K562 (cell line): ENCODE data around the gene SLC15A3. TPM values are rescaled to one million over a fixed set of nuclear protein-coding genes. Genes with fewer than 3 reads are reported as not detected.

Experiments used
- ATAC-seq: fragments of 200-7000 bp; cut with Tn5 transposase; 3 replicates; pipeline ENCODE4 v1.9.1; 2020; ENCODE audit warnings: moderate library complexity
- BruUV-seq: library from RNA; stranded (reverse); fragments of 400-500 nt; replicated peaks from 2 replicates; lab custom pipeline; 2021; lab: Mats Ljungman, UMichigan
- CTCF ChIA-PET: fragments of 300-600 bp; formaldehyde crosslinking; extraction: SDS; loops from one replicate; lab custom pipeline; 2021; ENCODE audit warnings: low intra/inter-chr PET ratio; lab: Yijun Ruan, JAX
- POLR2A ChIA-PET: fragments of 300-600, 350-650 bp; sonication (Branson Sonifier 250); formaldehyde crosslinking; extraction: SDS; loops from one replicate; lab custom pipeline; 2021; ENCODE audit warnings: antibody characterized with exemption, inconsistent platforms; lab: Yijun Ruan, JAX
- DNase-seq, 4 experiments: peaks; one replicate each; pipeline versions ENCODE4 v3.0.0 to v3.0.0-alpha.2; 2011 to 2018; ENCODE audit warnings: low spot score in 3 of 4, mixed read lengths in 3 of 4; ENCODE audit errors: extremely low read depth in 1 of 4
- FAIRE-seq: peaks from 2 replicates; lab custom pipeline; 2011; peaks lifted over from hg19 to GRCh38; lab: Jason Lieb, UNC
- H2AFZ ChIP-seq: 2 replicates; pipeline ENCODE4 v1.6.0; 2011; ENCODE audit warnings: low read depth, low read length, control low read depth, inconsistent platforms
- H3K27ac ChIP-seq: fragments of 200-600 bp; 3 replicates; pipeline ENCODE4 v1.8.0; 2011; ENCODE audit warnings: low read depth, mild to moderate bottlenecking, control low read depth, inconsistent platforms, low read length, moderate library complexity, mixed read lengths; ENCODE audit errors: extremely low read depth
- H3K27me3 ChIP-seq, 2 experiments: fragments of 300-600 bp in 1 of 2; 2 replicates in 1 of 2; 3 replicates in 1 of 2; pipeline versions ENCODE4 v1.6.0 to v1.8.0; 2011; ENCODE audit warnings: inconsistent platforms in 2 of 2, low read length in 2 of 2, mild to moderate bottlenecking in 1 of 2, mixed read lengths in 1 of 2, moderate library complexity in 1 of 2; ENCODE audit not compliant: control insufficient read depth in 2 of 2, insufficient read depth in 2 of 2
- H3K36me3 ChIP-seq: fragments of 300-600 bp; 3 replicates; pipeline ENCODE4 v1.8.0; 2011; ENCODE audit warnings: mild to moderate bottlenecking, low read length, inconsistent platforms; ENCODE audit not compliant: control insufficient read depth, insufficient read depth
- H3K4me1 ChIP-seq, 2 experiments: fragments of 200-600 bp in 1 of 2; replicated peaks in 1 of 2; 2 replicates in 1 of 2; 3 replicates in 1 of 2; pipeline versions ENCODE4 v1.5.1 to v1.8.0; 2011; ENCODE audit warnings: inconsistent platforms in 2 of 2, low read length in 2 of 2, mild to moderate bottlenecking in 1 of 2, mixed read lengths in 1 of 2, moderate library complexity in 1 of 2; ENCODE audit not compliant: control insufficient read depth in 2 of 2, insufficient read depth in 2 of 2
- H3K4me2 ChIP-seq: 2 replicates; pipeline ENCODE4 v1.6.1; 2011; ENCODE audit warnings: low read length, control low read depth, inconsistent platforms, mixed read lengths; ENCODE audit not compliant: insufficient read depth
- H3K4me3 ChIP-seq: fragments of 200-600 bp; sonication (generic), shearing (Covaris generic); 2 replicates; pipeline ENCODE4 v1.5.1; 2016; ENCODE audit warnings: control low read depth, inconsistent platforms
- H3K79me2 ChIP-seq: fragments of 200-600 bp; 3 replicates; pipeline ENCODE4 v1.8.0; 2011; ENCODE audit warnings: low read length, inconsistent platforms; ENCODE audit not compliant: control insufficient read depth, insufficient read depth
- H3K9ac ChIP-seq, 2 experiments: 2 replicates each; pipeline versions ENCODE4 v1.6.0 to v1.6.1; 2011; ENCODE audit warnings: low read depth in 2 of 2, low read length in 2 of 2, control low read depth in 1 of 2, inconsistent platforms in 1 of 2, mild to moderate bottlenecking in 1 of 2, mixed read lengths in 1 of 2; ENCODE audit not compliant: insufficient read depth in 1 of 2
- H3K9me1 ChIP-seq: one replicate; pipeline ENCODE4 v1.6.0; 2011; ENCODE audit warnings: inconsistent platforms, mild to moderate bottlenecking, low read length, moderate library complexity; ENCODE audit not compliant: control insufficient read depth, insufficient read depth
- H3K9me3 ChIP-seq: replicated peaks from 2 replicates; pipeline ENCODE4 v1.5.1; 2011; ENCODE audit warnings: low read depth, low read length, inconsistent platforms; ENCODE audit not compliant: control insufficient read depth, insufficient read depth
- H4K20me1 ChIP-seq: replicated peaks from 2 replicates; pipeline ENCODE4 v1.6.1; 2011; ENCODE audit warnings: low read length, inconsistent platforms, mixed read lengths; ENCODE audit not compliant: control insufficient read depth, insufficient read depth
- CBFA2T2 ChIP-seq: fragments of 450-650 bp; conservative IDR thresholded peaks from 2 replicates; pipeline ENCODE4 v1.6.1; 2017; ENCODE audit warnings: mild to moderate bottlenecking
- CBFA2T3 ChIP-seq: fragments of 450-650 bp; IDR thresholded peaks from 2 replicates; pipeline ENCODE4 v1.6.1; 2017
- FOSL1 ChIP-seq: fragments of 200-800 bp; sonication (Bioruptor generic); conservative IDR thresholded peaks from 2 replicates; pipeline ENCODE4 v1.6.1; 2016; ENCODE audit warnings: missing genetic modification characterization, missing compliant biosample characterization
- KDM1A ChIP-seq, 2 experiments: fragments of 450-650 bp; IDR thresholded peaks; 2 replicates each; pipeline ENCODE4 v1.6.1; 2016; ENCODE audit warnings: mild to moderate bottlenecking in 2 of 2
- KLF1 ChIP-seq: fragments of 450-650 bp; IDR thresholded peaks from 2 replicates; pipeline ENCODE4 v1.6.1; 2016; ENCODE audit warnings: missing genetic modification characterization, missing compliant biosample characterization
- NR2C1 ChIP-seq, 2 experiments: fragments of 450-650 bp; IDR thresholded peaks; 2 replicates each; pipeline ENCODE4 v1.6.1; 2017; ENCODE audit warnings: mild to moderate bottlenecking in 2 of 2, antibody characterized with exemption in 1 of 2, inconsistent platforms in 1 of 2, missing compliant biosample characterization in 1 of 2, missing genetic modification characterization in 1 of 2
- NR2C2 ChIP-seq, 2 experiments: fragments of 200-800 bp in 1 of 2; sonication (Bioruptor generic) in 1 of 2; sonication (generic) in 1 of 2; formaldehyde crosslinking in 1 of 2; IDR thresholded peaks; 2 replicates each; pipeline versions ENCODE4 v1.6.1 to v1.8.0; 2016 to 2022; ENCODE audit warnings: mild to moderate bottlenecking in 1 of 2, missing compliant biosample characterization in 1 of 2, missing genetic modification characterization in 1 of 2, missing genetic modification reagents in 1 of 2
- RHOXF2B ChIP-seq: fragments of 250-450 bp; sonication (Bioruptor Pico); conservative IDR thresholded peaks from 2 replicates; pipeline ENCODE4 v1.5.1; 2021
- WGBS: fragments of 100-300 bp; shearing (Covaris generic); methylation state at CpG from one replicate; pipeline ENCODE4 v1.1.6; 2016; ENCODE audit warnings: low coverage, mixed read lengths; ENCODE audit not compliant: insufficient coverage; ENCODE audit errors: missing lambda C conversion rate; 5-methylcytosine and 5-hydroxymethylcytosine counted together
- in situ Hi-C: fragments of 300-500 bp; cut with MboI; formaldehyde crosslinking; loops from 4 replicates; pipeline ENCODE4 v1.15.0; 2018; ENCODE audit warnings: inconsistent platforms, mixed read lengths
- intact Hi-C: fragments of 100-400 bp; cut with micrococcal nuclease; formaldehyde crosslinking; loops from 2 replicates; pipeline ENCODE4 v1.14.2; 2022
- polyA plus RNA-seq, 8 experiments: library from polyadenylated mRNA; depleted of rRNA in 4 of 8; stranded (reverse) in 5 of 8; unstranded in 3 of 8; fragments of >200 nt; fragmentation: Nextera tagmentation in 2 of 8; fragmentation: Illumina TruSeq in 1 of 8; extraction: Ambion mirVana in 2 of 8; extraction: Trizol in 1 of 8; gene quantifications; 2 replicates each; pipeline versions ENCODE4 v1.2.1 to v1.2.3, GENCODE V29; 2011 to 2014; ENCODE audit warnings: inconsistent platforms in 1 of 8, missing spikeins in 1 of 8
- total RNA-seq, 7 experiments: library from RNA; depleted of rRNA in 6 of 7; stranded (reverse); fragments of >200 nt in 6 of 7; fragmentation: Illumina TruSeq in 2 of 7; extraction: Trizol in 2 of 7; gene quantifications; 2 replicates each; pipeline versions ENCODE4 v1.2.1 to v1.2.3, GENCODE V29; 2011 to 2021; ENCODE audit warnings: low replicate concordance in 1 of 7
- TF ChIP-seq, protein P1 (sequence below): conservative IDR thresholded peaks from 2 replicates; pipeline ENCODE4 v1.6.1; 2011; ENCODE audit warnings: low read depth, mild to moderate bottlenecking, low read length; ENCODE audit not compliant: control insufficient read depth
- TF ChIP-seq, protein P2 (sequence below), 2 experiments: IDR thresholded peaks; 2 replicates each; pipeline ENCODE4 v1.6.1; 2012; ENCODE audit warnings: improper control_type of control experiment in 2 of 2, low read depth in 2 of 2, low read length in 2 of 2, borderline replicate concordance in 1 of 2

The SLC15A3 gene
- total and polyA plus RNA-seq, 9 of the 15 experiments (the other 6 are each of a cell fraction or from before 2014, with no cell fraction given): 0.07 to 0.27 TPM; not detected in 7

DNA sequence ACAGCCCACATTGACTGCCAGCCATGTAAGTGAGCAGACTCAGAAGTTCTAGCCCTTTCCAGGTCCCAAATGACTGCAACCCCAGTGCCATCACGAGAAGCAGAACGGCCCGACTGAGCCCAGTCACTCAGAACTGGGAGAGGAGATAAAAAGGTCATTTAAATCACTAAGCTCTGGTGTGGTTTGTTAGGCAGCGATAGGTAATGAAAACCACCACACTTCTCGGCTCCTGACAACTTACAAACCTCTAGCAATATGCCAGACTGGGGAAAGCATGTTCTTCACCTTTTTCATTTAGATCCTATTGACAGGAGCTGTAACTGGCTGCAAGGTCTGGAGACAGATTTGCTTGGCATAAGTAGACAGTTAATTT is 6.7 kb downstream of the SLC15A3 start (continued):
- 0 out of 4 replicates have a peak, but pooled peaks of 1 of the 2 experiments have one; percentile 26 for TF ChIP-seq KDM1A (IDR thresholded peaks at IDR 0.05)
- 0 out of 2 replicates have a peak, but pooled peaks have one; percentile 20 for TF ChIP-seq CBFA2T2
- no peak for TF ChIP-seq KLF1 (tag)
- TF ChIP-seq CBFA2T3: peak; percentile 64

DNA sequence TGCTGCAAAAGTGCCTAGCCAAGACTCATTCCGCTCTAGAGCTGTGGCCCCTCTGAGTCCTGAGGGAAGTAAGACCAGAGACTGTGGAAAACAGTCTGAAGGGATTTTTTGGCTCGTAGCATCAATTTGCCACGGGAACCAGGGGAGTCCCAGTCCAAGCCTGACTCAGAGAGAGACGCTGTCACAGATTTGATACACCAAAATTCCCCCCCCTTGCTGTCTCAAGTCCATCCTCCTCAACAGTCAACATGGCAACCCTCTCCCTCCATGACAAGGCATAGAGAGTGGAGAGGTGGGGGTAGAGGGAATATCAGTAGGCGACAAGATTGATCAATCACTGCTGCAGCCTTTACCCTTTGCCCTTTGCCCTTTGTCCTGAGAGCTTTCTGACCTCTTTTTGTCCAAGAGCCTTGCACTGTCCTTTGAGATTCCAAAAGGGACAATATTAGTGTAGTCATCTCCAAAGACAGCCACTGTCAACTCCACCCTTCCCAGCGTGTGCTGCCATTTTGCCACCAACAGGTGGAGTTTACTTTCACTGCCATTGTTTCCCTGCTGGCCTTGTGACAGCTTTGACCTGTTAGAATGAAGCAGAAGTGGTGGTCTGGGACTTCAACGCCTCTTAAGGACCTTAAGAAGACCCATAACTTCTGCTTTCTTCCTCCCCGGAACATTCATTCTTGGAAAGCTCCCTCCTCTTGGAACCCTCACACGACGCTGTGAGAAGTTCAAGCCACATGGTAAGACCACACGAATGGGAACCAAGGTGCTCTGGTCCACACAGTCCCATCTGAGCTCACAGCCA is 7.3 kb downstream of the SLC15A3 start:
- CTCF ChIA-PET: interaction anchor here (1.3 kb wide), 1 partner anchor 26 kb away, joined by 4 read pairs; the partner anchor contains the start of gene CD6
- Histone ChIP-seq H2AFZ (0 out of 2 replicates have a peak overlapping the region, but pooled peaks have one; percentile 48), H3K79me2 (no peaks in the 10 kb centered on the region), H3K4me2 (no peak overlapping the region; the same call in 1 of the 2 replicates), H4K20me1 (peaks cover 5% of the 10 kb centered on the region), H3K4me1 (peaks cover 0 to 7% of the 10 kb centered on the region in 2 experiments; a peak in 3 of 5 replicates), H3K9me1 (no peaks in the 10 kb centered on the region), H3K36me3 (no peaks in the 10 kb centered on the region), H3K9ac (no peak overlapping the region), H3K27ac (no peak overlapping the region), H3K9me3 (no peaks in the 10 kb centered on the region), H3K4me3 (no peak overlapping the region), H3K27me3 (peaks cover 41 to 72% of the 10 kb centered on the region in 2 experiments)
- DNase-seq: peak in 3 of 4 experiments; percentile 42 to 60 (median 55)
- ATAC-seq: peak; percentile 87
- POLR2A ChIA-PET: no interaction called here
- 2% methylated on average over 11 of the region's 11 CpGs for WGBS
- peak; percentile 84 for FAIRE-seq
- no TSS peak for BruUV-seq
- in situ Hi-C loops (no loop called here), intact Hi-C loops (no loop called here)
- TF ChIP-seq, protein P1, sequence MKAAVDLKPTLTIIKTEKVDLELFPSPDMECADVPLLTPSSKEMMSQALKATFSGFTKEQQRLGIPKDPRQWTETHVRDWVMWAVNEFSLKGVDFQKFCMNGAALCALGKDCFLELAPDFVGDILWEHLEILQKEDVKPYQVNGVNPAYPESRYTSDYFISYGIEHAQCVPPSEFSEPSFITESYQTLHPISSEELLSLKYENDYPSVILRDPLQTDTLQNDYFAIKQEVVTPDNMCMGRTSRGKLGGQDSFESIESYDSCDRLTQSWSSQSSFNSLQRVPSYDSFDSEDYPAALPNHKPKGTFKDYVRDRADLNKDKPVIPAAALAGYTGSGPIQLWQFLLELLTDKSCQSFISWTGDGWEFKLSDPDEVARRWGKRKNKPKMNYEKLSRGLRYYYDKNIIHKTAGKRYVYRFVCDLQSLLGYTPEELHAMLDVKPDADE: no peak
- TF ChIP-seq NR2C2 (CRISPR knock-in tag; IDR thresholded peaks at IDR 0.05) (peak; percentile 48; the same call in 1 of the 2 replicates), NR2C2 (tag; IDR thresholded peaks at IDR 0.05) (peak; percentile 77), FOSL1 (tag) (no peak), NR2C1 (IDR thresholded peaks at IDR 0.05) (peak; percentile 81), NR2C1 (tag; IDR thresholded peaks at IDR 0.05) (peak; percentile 89), RHOXF2B (CRISPR knock-in tag) (no peak)
- TF ChIP-seq, protein P2, sequence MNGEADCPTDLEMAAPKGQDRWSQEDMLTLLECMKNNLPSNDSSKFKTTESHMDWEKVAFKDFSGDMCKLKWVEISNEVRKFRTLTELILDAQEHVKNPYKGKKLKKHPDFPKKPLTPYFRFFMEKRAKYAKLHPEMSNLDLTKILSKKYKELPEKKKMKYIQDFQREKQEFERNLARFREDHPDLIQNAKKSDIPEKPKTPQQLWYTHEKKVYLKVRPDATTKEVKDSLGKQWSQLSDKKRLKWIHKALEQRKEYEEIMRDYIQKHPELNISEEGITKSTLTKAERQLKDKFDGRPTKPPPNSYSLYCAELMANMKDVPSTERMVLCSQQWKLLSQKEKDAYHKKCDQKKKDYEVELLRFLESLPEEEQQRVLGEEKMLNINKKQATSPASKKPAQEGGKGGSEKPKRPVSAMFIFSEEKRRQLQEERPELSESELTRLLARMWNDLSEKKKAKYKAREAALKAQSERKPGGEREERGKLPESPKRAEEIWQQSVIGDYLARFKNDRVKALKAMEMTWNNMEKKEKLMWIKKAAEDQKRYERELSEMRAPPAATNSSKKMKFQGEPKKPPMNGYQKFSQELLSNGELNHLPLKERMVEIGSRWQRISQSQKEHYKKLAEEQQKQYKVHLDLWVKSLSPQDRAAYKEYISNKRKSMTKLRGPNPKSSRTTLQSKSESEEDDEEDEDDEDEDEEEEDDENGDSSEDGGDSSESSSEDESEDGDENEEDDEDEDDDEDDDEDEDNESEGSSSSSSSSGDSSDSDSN (IDR thresholded peaks at IDR 0.05; ENCODE audit: borderline replicate concordance in 1 of 2, low read depth in 2 of 2, low read length in 2 of 2): no peak
